ENCODE data around the gene SPRED3.

- TF ChIP-seq CTCF (conservative IDR thresholded peaks at IDR 0.05 in 1 of 2, IDR thresholded peaks at IDR 0.05 in 1 of 2; ENCODE audit: low read depth in 1 of 2, low read length in 2 of 2) (no peak), EZH2 (IDR thresholded peaks at IDR 0.05; ENCODE audit: low read length, missing control alignments) (no peak)
These were observed 26.8 kb upstream of the SPRED3 start for GRCh38 chr19:38361633-38362075.

Data from fibroblast of lung (primary cell).